IMR-90 (cell line): ENCODE measurements around the gene TREH.

Experiments
- BHLHE40 ChIP-seq: fragments of 150-350 bp; IDR thresholded peaks from 2 replicates; pipeline ENCODE4 v1.6.1; 2016; ENCODE audit warnings: mild to moderate bottlenecking, low read depth, low read length
- CEBPB ChIP-seq: IDR thresholded peaks from 2 replicates; pipeline ENCODE4 v1.6.1; 2012; ENCODE audit warnings: low read depth, low read length, improper control_type of control experiment
- ELK1 ChIP-seq: fragments of 150-350 bp; IDR thresholded peaks from 2 replicates; pipeline ENCODE4 v1.6.1; 2016; ENCODE audit warnings: low read depth, mild to moderate bottlenecking, low read length, moderate library complexity, borderline replicate concordance
- FOS ChIP-seq: fragments of 150-350 bp; IDR thresholded peaks from 2 replicates; pipeline ENCODE4 v1.6.1; 2016; ENCODE audit warnings: low read depth, low read length
- MAFK ChIP-seq: IDR thresholded peaks from 2 replicates; pipeline ENCODE4 v1.6.1; 2012; ENCODE audit warnings: low read depth, low read length, improper control_type of control experiment
- MAZ ChIP-seq: IDR thresholded peaks from 2 replicates; pipeline ENCODE4 v1.6.1; 2012; ENCODE audit warnings: low read depth, mild to moderate bottlenecking, low read length, improper control_type of control experiment, moderate library complexity, borderline replicate concordance
- MXI1 ChIP-seq: IDR thresholded peaks from 2 replicates; pipeline ENCODE4 v1.6.1; 2012; ENCODE audit warnings: low read depth, mild to moderate bottlenecking, low read length, moderate library complexity, borderline replicate concordance
- POLR2A ChIP-seq: IDR thresholded peaks from 2 replicates; pipeline ENCODE4 v1.6.1; 2012; ENCODE audit warnings: mild to moderate bottlenecking, low read depth, low read length
- RAD21 ChIP-seq: IDR thresholded peaks from 2 replicates; pipeline ENCODE4 v1.6.1; 2012; ENCODE audit warnings: low read length, improper control_type of control experiment
- RCOR1 ChIP-seq: IDR thresholded peaks from 2 replicates; pipeline ENCODE4 v1.6.1; 2012; ENCODE audit warnings: mild to moderate bottlenecking, low read length, improper control_type of control experiment; ENCODE audit not compliant: insufficient replicate concordance
- RFX5 ChIP-seq: IDR thresholded peaks from 2 replicates; pipeline ENCODE4 v1.8.0; 2012; ENCODE audit warnings: low read depth, mild to moderate bottlenecking, low read length, moderate library complexity
- SMC3 ChIP-seq: fragments of 150-350 bp; IDR thresholded peaks from 2 replicates; pipeline ENCODE4 v1.6.1; 2016; ENCODE audit warnings: low read depth, mild to moderate bottlenecking, antibody characterized with exemption, low read length, moderate library complexity
- TF ChIP-seq, protein P1 (sequence below): conservative IDR thresholded peaks from 2 replicates; pipeline ENCODE4 v1.5.1; 2012; ENCODE audit warnings: mild to moderate bottlenecking, low read depth, low read length, improper control_type of control experiment
- TF ChIP-seq, protein P2 (sequence below): fragments of 150-350 bp; IDR thresholded peaks from 2 replicates; pipeline ENCODE4 v1.6.1; 2017; ENCODE audit warnings: mild to moderate bottlenecking, antibody characterized with exemption, low read length, low read depth

DNA sequence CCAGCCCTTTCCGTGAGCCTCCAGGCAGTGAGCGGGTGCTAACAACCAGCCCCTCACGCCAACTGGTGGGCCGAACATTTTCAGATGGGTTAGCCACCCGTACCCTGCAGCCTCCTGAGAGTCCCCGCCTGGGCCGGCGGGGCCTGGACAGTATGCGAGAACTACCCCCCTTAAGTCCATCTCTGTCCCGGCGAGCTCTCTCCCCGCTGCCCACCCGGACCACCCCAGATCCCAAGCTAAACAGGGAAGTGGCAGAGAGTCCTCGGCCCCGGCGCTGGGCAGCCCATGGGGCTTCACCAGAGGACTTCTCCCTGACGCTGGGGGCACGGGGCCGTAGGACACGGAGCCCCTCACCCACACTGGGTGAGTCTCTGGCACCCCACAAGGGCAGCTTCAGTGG is 51.4 kb downstream of the TREH start:
- TF ChIP-seq, protein P1, sequence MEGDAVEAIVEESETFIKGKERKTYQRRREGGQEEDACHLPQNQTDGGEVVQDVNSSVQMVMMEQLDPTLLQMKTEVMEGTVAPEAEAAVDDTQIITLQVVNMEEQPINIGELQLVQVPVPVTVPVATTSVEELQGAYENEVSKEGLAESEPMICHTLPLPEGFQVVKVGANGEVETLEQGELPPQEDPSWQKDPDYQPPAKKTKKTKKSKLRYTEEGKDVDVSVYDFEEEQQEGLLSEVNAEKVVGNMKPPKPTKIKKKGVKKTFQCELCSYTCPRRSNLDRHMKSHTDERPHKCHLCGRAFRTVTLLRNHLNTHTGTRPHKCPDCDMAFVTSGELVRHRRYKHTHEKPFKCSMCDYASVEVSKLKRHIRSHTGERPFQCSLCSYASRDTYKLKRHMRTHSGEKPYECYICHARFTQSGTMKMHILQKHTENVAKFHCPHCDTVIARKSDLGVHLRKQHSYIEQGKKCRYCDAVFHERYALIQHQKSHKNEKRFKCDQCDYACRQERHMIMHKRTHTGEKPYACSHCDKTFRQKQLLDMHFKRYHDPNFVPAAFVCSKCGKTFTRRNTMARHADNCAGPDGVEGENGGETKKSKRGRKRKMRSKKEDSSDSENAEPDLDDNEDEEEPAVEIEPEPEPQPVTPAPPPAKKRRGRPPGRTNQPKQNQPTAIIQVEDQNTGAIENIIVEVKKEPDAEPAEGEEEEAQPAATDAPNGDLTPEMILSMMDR, result no peak
- TF ChIP-seq BHLHE40 (no peak), RFX5 (no peak), POLR2A (no peak), RAD21 (no peak), MXI1 (no peak), CEBPB (no peak), MAFK (no peak), SMC3 (no peak), MAZ (no peak), FOS (no peak), ELK1 (no peak), RCOR1 (no peak)
- TF ChIP-seq, protein P2, sequence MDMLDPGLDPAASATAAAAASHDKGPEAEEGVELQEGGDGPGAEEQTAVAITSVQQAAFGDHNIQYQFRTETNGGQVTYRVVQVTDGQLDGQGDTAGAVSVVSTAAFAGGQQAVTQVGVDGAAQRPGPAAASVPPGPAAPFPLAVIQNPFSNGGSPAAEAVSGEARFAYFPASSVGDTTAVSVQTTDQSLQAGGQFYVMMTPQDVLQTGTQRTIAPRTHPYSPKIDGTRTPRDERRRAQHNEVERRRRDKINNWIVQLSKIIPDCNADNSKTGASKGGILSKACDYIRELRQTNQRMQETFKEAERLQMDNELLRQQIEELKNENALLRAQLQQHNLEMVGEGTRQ, result no peak
